ENCODE results near the gene STS. TPM values are rescaled to one million over a fixed set of nuclear protein-coding genes. Genes with fewer than 3 reads are reported as not detected.
"Not testable (repeated sequence)": the region's sequence is repeated elsewhere in the genome, so short reads cannot be mapped to it uniquely, and the experiment has no call there.

The STS gene
- total RNA-seq, 2 donors from 2014 or later = 7.2 to 9.5 TPM

GRCh38 chrX:7164174-7164573 lies 16.7 kb downstream of the STS start:
- intact Hi-C loops (cut with DNase I) = no loop called here
- ATAC-seq (no peak), DNase-seq (no peak)

GRCh38 chrX:7168371-7168770 lies 20.9 kb downstream of the STS start:
- DNase-seq (no peak), ATAC-seq (no peak)
- intact Hi-C loops (cut with DNase I) = no loop called here

GRCh38 chrX:7169627-7170026 lies 22.1 kb downstream of the STS start:
- intact Hi-C loops (cut with DNase I) = no loop called here
- ATAC-seq = no peak

GRCh38 chrX:7170898-7171297 lies 23.4 kb downstream of the STS start:
- DNase-seq = no peak
- no peak for ATAC-seq
- intact Hi-C loops (cut with DNase I) = no loop called here

More at GRCh38 chrX:7169627-7170026, 22.1 kb downstream of the STS start:
- DNase-seq = no peak

GRCh38 chrX:7178859-7179258 lies 31.3 kb downstream of the STS start:
- ATAC-seq; DNase-seq; intact Hi-C loops (cut with DNase I): not testable (repeated sequence)

GRCh38 chrX:7179446-7179845 lies 31.9 kb downstream of the STS start:
- ATAC-seq (no peak), DNase-seq (no peak)
- intact Hi-C loops (cut with DNase I) = no loop called here

GRCh38 chrX:7184816-7185215 lies 37.3 kb downstream of the STS start:
- ATAC-seq (no peak), DNase-seq (no peak)
- intact Hi-C loops (cut with DNase I) = no loop called here

GRCh38 chrX:7188672-7189071 lies 41.2 kb downstream of the STS start:
- ATAC-seq (no peak), DNase-seq (no peak)
- intact Hi-C loops (cut with DNase I) = no loop called here

- DNase-seq = no peak
- ATAC-seq = no peak
- intact Hi-C loops (cut with DNase I) = no loop called here
Measured at GRCh38 chrX:7190157-7190556, 42.6 kb downstream of the STS start.

- no peak for ATAC-seq
- intact Hi-C loops (cut with DNase I) = no loop called here
- DNase-seq = no peak
Measured at GRCh38 chrX:7191681-7192110, 44.2 kb downstream of the STS start.

GRCh38 chrX:7192871-7193270 lies 45.4 kb downstream of the STS start:
- ATAC-seq = no peak
- no peak for DNase-seq
- intact Hi-C loops (cut with DNase I) = no loop called here

GRCh38 chrX:7194606-7195005 lies 47.1 kb downstream of the STS start:
- intact Hi-C loops (cut with DNase I) = no loop called here
- DNase-seq (no peak), ATAC-seq (no peak)

Small RNAs within 50 kb of the gene (microRNA-seq; reads per million reads assigned to microRNA genes)
- gene MIR4767 = 0 reads per million in 2 donors

Other genes with a start within 250 kb of the STS start
- gene PUDP, start 441 bp downstream of the STS start, total RNA-seq = 10 to 100 TPM; 16.9 to 21.2 TPM